ENCODE measurements around the gene CASP2. TPM values are rescaled to one million over a fixed set of nuclear protein-coding genes. Genes with fewer than 3 reads are reported as not detected.

The CASP2 gene
- total RNA-seq, 1 donor from 2014 or later: 10.9 TPM

DNA sequence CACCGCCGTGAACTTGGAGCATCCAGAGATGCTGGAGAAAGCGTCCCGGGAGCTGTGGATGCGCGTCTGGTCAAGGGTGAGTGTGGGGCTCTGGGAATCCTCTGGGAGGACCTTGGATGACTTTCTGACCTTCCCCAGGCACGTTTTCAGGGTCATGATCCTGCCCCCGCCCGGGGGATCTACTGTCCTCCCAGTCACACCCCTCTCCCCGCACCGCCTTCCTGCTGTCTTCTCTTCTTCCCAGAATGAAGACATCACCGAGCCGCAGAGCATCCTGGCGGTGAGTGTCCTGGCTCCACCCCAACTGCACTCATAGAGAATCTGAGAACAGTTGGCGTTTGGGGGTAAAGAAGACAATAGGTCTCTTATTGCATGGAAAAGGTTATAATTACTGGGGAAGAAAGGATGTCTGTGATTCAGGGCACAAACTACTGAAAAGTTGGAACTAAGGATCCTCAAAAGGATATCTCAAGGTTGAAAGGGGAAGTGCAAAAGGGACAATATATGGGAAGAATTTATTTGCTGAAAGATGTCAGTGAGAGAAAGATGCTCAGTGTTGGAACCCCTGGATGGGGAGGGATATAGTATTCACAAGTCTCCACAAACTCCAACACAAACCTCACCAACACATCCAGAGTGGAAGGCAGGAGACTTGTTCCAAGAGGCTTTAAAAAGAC is 23.0 kb upstream of the CASP2 start:
- H3K36me3 ChIP-seq: peaks cover 34% of the 10 kb centered on the region
- H3K9me3 ChIP-seq (replicated peaks): no peaks in the 10 kb centered on the region
- intact Hi-C loops (cut with micrococcal nuclease): no loop called here
- H3K27ac ChIP-seq (replicated peaks): peak overlapping the region; percentile 90
- H3K4me3 ChIP-seq: peak overlapping the region; percentile 73
- H3K27me3 ChIP-seq (ENCODE audit: low read depth): no peaks in the 10 kb centered on the region
- TF ChIP-seq, protein P1, sequence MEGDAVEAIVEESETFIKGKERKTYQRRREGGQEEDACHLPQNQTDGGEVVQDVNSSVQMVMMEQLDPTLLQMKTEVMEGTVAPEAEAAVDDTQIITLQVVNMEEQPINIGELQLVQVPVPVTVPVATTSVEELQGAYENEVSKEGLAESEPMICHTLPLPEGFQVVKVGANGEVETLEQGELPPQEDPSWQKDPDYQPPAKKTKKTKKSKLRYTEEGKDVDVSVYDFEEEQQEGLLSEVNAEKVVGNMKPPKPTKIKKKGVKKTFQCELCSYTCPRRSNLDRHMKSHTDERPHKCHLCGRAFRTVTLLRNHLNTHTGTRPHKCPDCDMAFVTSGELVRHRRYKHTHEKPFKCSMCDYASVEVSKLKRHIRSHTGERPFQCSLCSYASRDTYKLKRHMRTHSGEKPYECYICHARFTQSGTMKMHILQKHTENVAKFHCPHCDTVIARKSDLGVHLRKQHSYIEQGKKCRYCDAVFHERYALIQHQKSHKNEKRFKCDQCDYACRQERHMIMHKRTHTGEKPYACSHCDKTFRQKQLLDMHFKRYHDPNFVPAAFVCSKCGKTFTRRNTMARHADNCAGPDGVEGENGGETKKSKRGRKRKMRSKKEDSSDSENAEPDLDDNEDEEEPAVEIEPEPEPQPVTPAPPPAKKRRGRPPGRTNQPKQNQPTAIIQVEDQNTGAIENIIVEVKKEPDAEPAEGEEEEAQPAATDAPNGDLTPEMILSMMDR (IDR thresholded peaks at IDR 0.05; ENCODE audit: borderline replicate concordance): no peak
- peak; percentile 17 for DNase-seq
- peaks cover 35% of the 10 kb centered on the region for H3K4me1 ChIP-seq

DNA sequence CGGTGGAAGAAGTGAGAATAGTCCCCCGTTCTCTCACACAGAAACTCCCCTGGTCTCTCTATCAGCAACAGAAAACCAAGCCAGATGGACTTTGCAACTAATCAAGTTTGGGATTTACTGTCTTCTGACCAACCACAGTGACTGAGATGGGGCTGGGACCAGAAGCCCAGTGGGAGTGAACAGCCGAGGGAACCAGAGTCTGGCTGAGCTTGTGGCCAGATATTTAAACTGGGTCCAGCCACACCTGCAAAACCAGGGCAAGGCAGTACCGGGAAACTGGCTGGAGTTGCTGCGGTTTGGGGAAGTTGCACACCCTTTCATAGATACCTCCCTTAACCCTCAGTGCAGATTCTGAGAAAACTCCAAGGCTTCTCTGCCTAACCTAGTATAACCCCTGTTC is 18.9 kb upstream of the CASP2 start:
- peaks cover 20% of the 10 kb centered on the region for H3K4me1 ChIP-seq
- no peaks in the 10 kb centered on the region for H3K9me3 ChIP-seq (replicated peaks)
- H3K4me3 ChIP-seq: no peak overlapping the region
- no peak for DNase-seq
- H3K36me3 ChIP-seq: peaks cover 37% of the 10 kb centered on the region
- intact Hi-C loops (cut with micrococcal nuclease): no loop called here
- TF ChIP-seq, protein P1 (IDR thresholded peaks at IDR 0.05; ENCODE audit: borderline replicate concordance): no peak
- no peaks in the 10 kb centered on the region for H3K27me3 ChIP-seq (ENCODE audit: low read depth)
- no peak overlapping the region for H3K27ac ChIP-seq (replicated peaks)

DNA sequence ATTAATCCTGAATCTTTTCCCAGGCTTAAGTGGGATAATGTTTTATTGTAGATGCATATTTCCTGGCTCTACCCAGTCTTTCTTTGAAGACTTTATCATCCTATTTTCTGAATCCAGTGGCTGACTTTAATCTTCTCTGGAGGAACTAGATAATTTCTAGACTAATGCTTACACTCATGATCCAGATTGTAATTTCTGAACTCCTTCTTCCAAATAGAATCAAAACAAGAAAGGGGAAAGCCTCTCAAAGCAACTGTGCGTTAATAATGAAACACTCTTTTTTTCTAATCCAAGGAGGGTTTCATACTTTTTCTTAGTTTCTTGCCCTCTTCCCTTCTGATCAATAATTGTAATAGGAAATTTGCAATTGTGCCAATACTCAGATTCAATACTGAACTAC is 16.9 kb upstream of the CASP2 start:
- Histone ChIP-seq H3K27me3 (ENCODE audit: low read depth) (no peaks in the 10 kb centered on the region), H3K9me3 (replicated peaks) (no peaks in the 10 kb centered on the region), H3K4me3 (no peak overlapping the region), H3K27ac (replicated peaks) (no peak overlapping the region), H3K36me3 (peaks cover 37% of the 10 kb centered on the region), H3K4me1 (peaks cover under 1% of the 10 kb centered on the region)
- no peak for DNase-seq
- TF ChIP-seq, protein P1 (IDR thresholded peaks at IDR 0.05; ENCODE audit: borderline replicate concordance): no peak
- intact Hi-C loops (cut with micrococcal nuclease): no loop called here

DNA sequence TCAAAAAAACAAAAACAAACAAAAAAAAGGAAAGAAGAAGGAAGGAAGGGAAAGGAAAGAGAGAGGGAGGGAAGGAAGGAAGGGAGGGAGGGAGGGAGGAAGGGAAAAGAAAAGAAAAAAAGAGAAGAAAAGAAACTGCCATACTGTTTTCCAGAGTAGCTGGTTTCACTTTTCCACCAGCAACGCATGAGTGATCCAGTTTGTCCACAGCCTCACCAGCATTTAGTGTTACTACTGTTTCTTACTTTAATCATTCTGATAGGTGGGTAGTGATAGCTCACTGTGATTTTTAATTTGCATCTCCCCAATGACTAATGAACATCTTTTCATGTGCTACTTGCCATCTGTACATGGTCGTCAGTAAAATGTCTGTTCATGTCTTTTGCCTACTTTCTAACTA is 15.3 kb upstream of the CASP2 start:
- H3K36me3 ChIP-seq: peaks cover 25% of the 10 kb centered on the region
- H3K4me3 ChIP-seq: no peak overlapping the region
- TF ChIP-seq, protein P1 (IDR thresholded peaks at IDR 0.05; ENCODE audit: borderline replicate concordance): no peak
- intact Hi-C loops (cut with micrococcal nuclease): no loop called here
- H3K27ac ChIP-seq (replicated peaks): no peak overlapping the region
- H3K27me3 ChIP-seq (ENCODE audit: low read depth): no peaks in the 10 kb centered on the region
- no peaks in the 10 kb centered on the region for H3K9me3 ChIP-seq (replicated peaks)
- no peak for DNase-seq
- H3K4me1 ChIP-seq: no peaks in the 10 kb centered on the region

DNA sequence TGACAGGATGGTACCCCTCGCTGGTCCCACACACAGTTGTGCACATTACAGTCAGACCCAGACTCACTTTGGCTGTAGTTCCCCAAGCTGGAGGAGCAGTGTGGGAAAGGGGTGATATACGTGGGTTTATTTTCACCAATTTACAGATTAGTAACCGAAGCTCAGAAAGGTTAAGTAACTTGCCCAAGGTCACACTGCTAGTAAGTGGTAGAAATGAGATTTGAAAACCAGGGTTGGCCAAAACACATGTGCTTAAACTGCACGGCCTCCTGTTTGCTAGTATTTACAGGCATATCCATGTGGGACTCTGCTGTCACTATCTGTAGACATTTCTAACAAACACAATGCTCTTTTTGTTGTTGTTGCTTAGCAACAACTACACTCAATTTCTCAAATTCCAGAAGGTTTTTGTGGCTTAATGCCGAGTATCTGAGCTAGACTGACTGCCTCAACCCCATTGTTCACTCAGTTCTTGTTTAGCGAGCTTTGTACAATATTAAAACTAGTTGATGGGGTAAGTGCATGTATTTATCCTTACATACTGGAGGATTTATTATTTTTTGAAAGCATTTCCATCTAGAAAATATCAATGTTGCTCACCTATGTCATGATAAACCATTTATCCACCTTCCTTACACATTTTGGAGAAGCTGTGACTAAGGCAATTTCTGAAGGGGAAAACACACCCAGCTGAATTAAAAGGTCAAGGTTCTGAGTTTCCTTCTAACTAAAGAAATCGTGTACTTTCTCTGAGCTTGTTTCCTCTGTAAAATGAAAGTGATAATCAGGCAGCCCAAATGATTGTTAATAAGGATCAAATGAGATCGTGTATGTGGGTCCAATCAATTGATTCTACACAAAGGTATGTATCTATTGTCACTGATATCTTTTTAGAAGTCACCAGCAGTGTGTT is 8.7 kb upstream of the CASP2 start:
- H3K27ac ChIP-seq (replicated peaks): peak overlapping the region; percentile 83
- TF ChIP-seq, protein P1 (IDR thresholded peaks at IDR 0.05; ENCODE audit: borderline replicate concordance): no peak
- H3K36me3 ChIP-seq: no peaks in the 10 kb centered on the region
- no peaks in the 10 kb centered on the region for H3K9me3 ChIP-seq (replicated peaks)
- no peak for DNase-seq
- H3K27me3 ChIP-seq (ENCODE audit: low read depth): no peaks in the 10 kb centered on the region
- H3K4me1 ChIP-seq: peaks cover 33% of the 10 kb centered on the region
- intact Hi-C loops (cut with micrococcal nuclease): no loop called here
- peak overlapping the region; percentile 41 for H3K4me3 ChIP-seq
